ENCODE results near the gene NUBP1. TPM values are rescaled to one million over a fixed set of nuclear protein-coding genes. Genes with fewer than 3 reads are reported as not detected.
"Not testable (repeated sequence)": the region's sequence is repeated elsewhere in the genome, so short reads cannot be mapped to it uniquely, and the experiment has no call there.

NUBP1 gene
- total RNA-seq, 1 experiment from 2014 or later = 34.3 TPM

- DNase-seq = no peak
- CTCF ChIA-PET = no interaction called here
- no peaks in the 10 kb centered on the region for H3F3A ChIP-seq (ENCODE audit: low read length, unreplicated experiment)
- H3K9ac ChIP-seq (ENCODE audit: low read length) = no peak overlapping the region
- TF ChIP-seq, protein P1, sequence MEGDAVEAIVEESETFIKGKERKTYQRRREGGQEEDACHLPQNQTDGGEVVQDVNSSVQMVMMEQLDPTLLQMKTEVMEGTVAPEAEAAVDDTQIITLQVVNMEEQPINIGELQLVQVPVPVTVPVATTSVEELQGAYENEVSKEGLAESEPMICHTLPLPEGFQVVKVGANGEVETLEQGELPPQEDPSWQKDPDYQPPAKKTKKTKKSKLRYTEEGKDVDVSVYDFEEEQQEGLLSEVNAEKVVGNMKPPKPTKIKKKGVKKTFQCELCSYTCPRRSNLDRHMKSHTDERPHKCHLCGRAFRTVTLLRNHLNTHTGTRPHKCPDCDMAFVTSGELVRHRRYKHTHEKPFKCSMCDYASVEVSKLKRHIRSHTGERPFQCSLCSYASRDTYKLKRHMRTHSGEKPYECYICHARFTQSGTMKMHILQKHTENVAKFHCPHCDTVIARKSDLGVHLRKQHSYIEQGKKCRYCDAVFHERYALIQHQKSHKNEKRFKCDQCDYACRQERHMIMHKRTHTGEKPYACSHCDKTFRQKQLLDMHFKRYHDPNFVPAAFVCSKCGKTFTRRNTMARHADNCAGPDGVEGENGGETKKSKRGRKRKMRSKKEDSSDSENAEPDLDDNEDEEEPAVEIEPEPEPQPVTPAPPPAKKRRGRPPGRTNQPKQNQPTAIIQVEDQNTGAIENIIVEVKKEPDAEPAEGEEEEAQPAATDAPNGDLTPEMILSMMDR (conservative IDR thresholded peaks at IDR 0.05; ENCODE audit: low read depth, low read length) = no peak
- no peak for TF ChIP-seq EZH2 (IDR thresholded peaks at IDR 0.05; ENCODE audit: low read length, unreplicated experiment)
- no peak for TF ChIP-seq EZH2phosphoT487 (IDR thresholded peaks at IDR 0.05; ENCODE audit: borderline replicate concordance, low read length)
- H3K79me2 ChIP-seq (ENCODE audit: low read length) = peaks cover 5% of the 10 kb centered on the region; the same call in 1 of the 2 replicates
- no peak overlapping the region for H3K4me2 ChIP-seq (ENCODE audit: low read length)
- no peak for ATAC-seq
- H3K9me2 ChIP-seq (replicated peaks; ENCODE audit: low read length) = no peaks in the 10 kb centered on the region
- POLR2A ChIA-PET (ENCODE audit: unreplicated experiment) = no interaction called here
- H3K27ac ChIP-seq (ENCODE audit: low read length) = no peak overlapping the region
- intact Hi-C loops (cut with micrococcal nuclease) = loop anchor here (5.0 kb wide), 3 partner anchors 177 to 423 kb away; partner anchors contain the start of genes CLEC16A and DEXI
- H3K27me3 ChIP-seq (ENCODE audit: low read length) = no peaks in the 10 kb centered on the region
- H3K4me3 ChIP-seq (ENCODE audit: low read length) = no peak overlapping the region
- no peak overlapping the region for H2AFZ ChIP-seq (ENCODE audit: low read length)
- no peaks in the 10 kb centered on the region for H3K9me3 ChIP-seq (ENCODE audit: low read length)
- H4K20me1 ChIP-seq (ENCODE audit: low read length) = no peaks in the 10 kb centered on the region
- H3K36me3 ChIP-seq (ENCODE audit: low read depth, low read length) = no peaks in the 10 kb centered on the region
- peaks cover 21% of the 10 kb centered on the region for H3K4me1 ChIP-seq (ENCODE audit: insufficient read depth, low read length)
- no TSS peak for BruUV-seq (replicated peaks)
These were observed 3.4 kb upstream of the NUBP1 start for GRCh38 chr16:10740000-10740844.

DNA sequence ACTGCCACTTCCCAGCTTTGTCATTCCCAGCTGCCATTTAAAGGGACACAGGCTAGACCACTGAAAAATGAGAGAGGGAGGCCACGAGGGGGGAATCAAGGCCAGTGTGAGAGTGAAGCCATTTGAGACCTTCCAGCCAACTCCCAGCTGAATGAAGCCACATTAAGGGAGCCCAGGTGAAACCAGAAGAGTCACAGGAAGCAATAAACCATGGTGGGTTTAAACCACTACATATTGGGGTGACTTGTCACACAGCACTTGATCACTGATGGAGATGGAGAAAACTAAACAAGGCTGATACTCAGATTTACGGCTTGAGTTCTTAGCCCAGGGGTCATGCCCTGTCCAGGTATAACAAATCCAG, 2.8 kb upstream of the NUBP1 start:
- Histone ChIP-seq H3K36me3 (ENCODE audit: low read depth, low read length) (no peaks in the 10 kb centered on the region), H3K27ac (ENCODE audit: low read length) (no peak overlapping the region), H4K20me1 (ENCODE audit: low read length) (no peaks in the 10 kb centered on the region), H3K4me3 (ENCODE audit: low read length) (no peak overlapping the region), H3F3A (ENCODE audit: low read length, unreplicated experiment) (no peaks in the 10 kb centered on the region), H3K79me2 (ENCODE audit: low read length) (peaks cover 5% of the 10 kb centered on the region; the same call in 1 of the 2 replicates), H2AFZ (ENCODE audit: low read length) (no peak overlapping the region), H3K27me3 (ENCODE audit: low read length) (no peaks in the 10 kb centered on the region), H3K4me2 (ENCODE audit: low read length) (no peak overlapping the region), H3K9ac (ENCODE audit: low read length) (no peak overlapping the region), H3K4me1 (ENCODE audit: insufficient read depth, low read length) (peaks cover 21% of the 10 kb centered on the region), H3K9me3 (ENCODE audit: low read length) (no peaks in the 10 kb centered on the region), H3K9me2 (replicated peaks; ENCODE audit: low read length) (no peaks in the 10 kb centered on the region)
- intact Hi-C loops (cut with micrococcal nuclease) = loop anchor here (5.0 kb wide), 1 partner anchor 201 kb away; the partner anchor contains the start of genes CLEC16A and DEXI
- ChIA-PET CTCF (no interaction called here), POLR2A (ENCODE audit: unreplicated experiment) (no interaction called here)
- DNase-seq (no peak), ATAC-seq (no peak)
- BruUV-seq (replicated peaks) = no TSS peak
- TF ChIP-seq EZH2 (IDR thresholded peaks at IDR 0.05; ENCODE audit: low read length, unreplicated experiment) (no peak), EZH2phosphoT487 (IDR thresholded peaks at IDR 0.05; ENCODE audit: borderline replicate concordance, low read length) (no peak)
- TF ChIP-seq, protein P1 (conservative IDR thresholded peaks at IDR 0.05; ENCODE audit: low read depth, low read length) = no peak

DNA sequence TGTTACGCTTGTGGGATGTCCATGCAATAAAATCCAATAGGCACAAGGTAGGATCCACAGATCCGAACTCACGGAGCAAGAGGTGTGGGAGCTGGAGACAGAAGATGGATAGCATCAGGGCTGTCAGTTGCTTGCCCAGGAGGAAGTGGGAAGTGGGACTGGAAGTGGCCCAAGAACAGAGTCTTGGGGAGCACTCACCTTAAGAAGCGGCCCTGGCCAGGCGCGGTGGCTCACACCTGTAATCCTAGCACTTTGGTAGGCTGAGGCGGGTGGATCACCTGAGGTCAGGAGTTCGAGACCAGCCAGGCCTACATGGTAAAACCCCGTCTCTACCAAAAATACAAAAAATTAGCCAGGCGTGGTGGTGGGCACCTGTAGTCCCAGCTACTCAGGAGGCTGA, 2.4 kb upstream of the NUBP1 start:
- intact Hi-C loops (cut with micrococcal nuclease) = loop anchor here (5.0 kb wide), 1 partner anchor 201 kb away; the partner anchor contains the start of genes CLEC16A and DEXI
- H4K20me1 ChIP-seq (ENCODE audit: low read length); POLR2A ChIA-PET (ENCODE audit: unreplicated experiment); DNase-seq; H2AFZ ChIP-seq (ENCODE audit: low read length); H3K9ac ChIP-seq (ENCODE audit: low read length); H3K9me3 ChIP-seq (ENCODE audit: low read length); H3F3A ChIP-seq (ENCODE audit: low read length, unreplicated experiment); H3K9me2 ChIP-seq (replicated peaks; ENCODE audit: low read length); BruUV-seq (replicated peaks); H3K27ac ChIP-seq (ENCODE audit: low read length); H3K4me2 ChIP-seq (ENCODE audit: low read length); H3K79me2 ChIP-seq (ENCODE audit: low read length); H3K36me3 ChIP-seq (ENCODE audit: low read depth, low read length); CTCF ChIA-PET; H3K4me3 ChIP-seq (ENCODE audit: low read length); H3K27me3 ChIP-seq (ENCODE audit: low read length); ATAC-seq: not testable (repeated sequence)
- peaks cover 21% of the 10 kb centered on the region for H3K4me1 ChIP-seq (ENCODE audit: insufficient read depth, low read length)

All from PC-3 (cell line).